IPS-18a (cell line): Measurements from ENCODE around the gene GPR101.
"Not testable (repeated sequence)": the region's sequence is repeated elsewhere in the genome, so short reads cannot be mapped to it uniquely, and the experiment has no call there.

Experiments
- H3K27ac ChIP-seq: one replicate; pipeline ENCODE4 v1.5.1; 2013; ENCODE audit warnings: low read length
- H3K27me3 ChIP-seq: one replicate; pipeline ENCODE4 v1.6.1; 2013; ENCODE audit warnings: mild to moderate bottlenecking, low read length; ENCODE audit not compliant: control insufficient read depth, insufficient read depth
- H3K36me3 ChIP-seq: one replicate; pipeline ENCODE4 v1.6.1; 2013; ENCODE audit warnings: low read depth, low read length; ENCODE audit not compliant: control insufficient read depth
- H3K4me1 ChIP-seq: one replicate; pipeline ENCODE4 v1.6.1; 2013; ENCODE audit warnings: low read depth, low read length; ENCODE audit not compliant: control insufficient read depth
- H3K4me3 ChIP-seq: one replicate; pipeline ENCODE4 v1.5.1; 2013; ENCODE audit warnings: low read length
- H3K9ac ChIP-seq: one replicate; pipeline ENCODE4 v1.6.1; 2013; ENCODE audit warnings: mild to moderate bottlenecking, low read length, moderate library complexity
- H3K9me3 ChIP-seq: one replicate; pipeline ENCODE4 v1.6.1; 2013; ENCODE audit warnings: low read depth, low read length; ENCODE audit not compliant: control insufficient read depth

GPR101 gene

GRCh38 chrX:137043736-137044135 lies 9.9 kb upstream of the GPR101 start:
- Histone ChIP-seq H3K9me3 (peaks cover 20% of the 10 kb centered on the region), H3K27me3 (no peaks in the 10 kb centered on the region), H3K27ac (no peak overlapping the region), H3K9ac (no peak overlapping the region), H3K4me3 (no peak overlapping the region), H3K4me1 (no peaks in the 10 kb centered on the region), H3K36me3 (no peaks in the 10 kb centered on the region)

- Histone ChIP-seq H3K27ac (no peak overlapping the region), H3K4me3 (no peak overlapping the region), H3K36me3 (no peaks in the 10 kb centered on the region), H3K9ac (no peak overlapping the region), H3K27me3 (peaks cover 17% of the 10 kb centered on the region), H3K4me1 (no peaks in the 10 kb centered on the region), H3K9me3 (peaks cover 26% of the 10 kb centered on the region)
Measured at GRCh38 chrX:137041329-137041728, 7.5 kb upstream of the GPR101 start.

GRCh38 chrX:137040113-137040794 lies 6.5 kb upstream of the GPR101 start:
- Histone ChIP-seq H3K9ac (no peak overlapping the region), H3K27me3 (peaks cover 27% of the 10 kb centered on the region), H3K4me1 (no peaks in the 10 kb centered on the region), H3K4me3 (no peak overlapping the region), H3K27ac (no peak overlapping the region), H3K9me3 (peaks cover 26% of the 10 kb centered on the region), H3K36me3 (no peaks in the 10 kb centered on the region)

GRCh38 chrX:137034508-137034872 lies 695 bp upstream of the GPR101 start:
- peaks cover 85% of the 10 kb centered on the region for H3K27me3 ChIP-seq
- H3K4me3 ChIP-seq, result no peak overlapping the region
- H3K9ac ChIP-seq, result no peak overlapping the region
- H3K36me3 ChIP-seq, result no peaks in the 10 kb centered on the region
- H3K27ac ChIP-seq, result no peak overlapping the region
- peaks cover 16% of the 10 kb centered on the region for H3K9me3 ChIP-seq
- H3K4me1 ChIP-seq, result no peaks in the 10 kb centered on the region

GRCh38 chrX:137032841-137033773 lies 688 bp downstream of the GPR101 start:
- peak overlapping the region; percentile 43 for H3K4me3 ChIP-seq
- H3K4me1 ChIP-seq, result no peaks in the 10 kb centered on the region
- H3K27ac ChIP-seq, result no peak overlapping the region
- no peaks in the 10 kb centered on the region for H3K36me3 ChIP-seq
- no peak overlapping the region for H3K9ac ChIP-seq
- H3K27me3 ChIP-seq, result peaks cover 99% of the 10 kb centered on the region
- peaks cover 18% of the 10 kb centered on the region for H3K9me3 ChIP-seq

GRCh38 chrX:137032341-137032694 lies 1.5 kb downstream of the GPR101 start:
- no peaks in the 10 kb centered on the region for H3K36me3 ChIP-seq
- H3K9me3 ChIP-seq, result peaks cover 18% of the 10 kb centered on the region
- no peaks in the 10 kb centered on the region for H3K4me1 ChIP-seq
- H3K27ac ChIP-seq, result no peak overlapping the region
- peak overlapping the region; percentile 43 for H3K4me3 ChIP-seq
- H3K9ac ChIP-seq, result no peak overlapping the region
- H3K27me3 ChIP-seq, result peaks cover 94% of the 10 kb centered on the region

- H3K9me3 ChIP-seq, result peaks cover 13% of the 10 kb centered on the region
- no peak overlapping the region for H3K27ac ChIP-seq
- no peaks in the 10 kb centered on the region for H3K36me3 ChIP-seq
- peaks cover 89% of the 10 kb centered on the region for H3K27me3 ChIP-seq
- H3K4me1 ChIP-seq, result no peaks in the 10 kb centered on the region
- no peak overlapping the region for H3K9ac ChIP-seq
- H3K4me3 ChIP-seq, result peak overlapping the region; percentile 43
Measured at GRCh38 chrX:137031517-137032340, 2.1 kb downstream of the GPR101 start.

- Histone ChIP-seq H3K27me3 (peaks cover 82% of the 10 kb centered on the region), H3K4me3 (peak overlapping the region; percentile 43), H3K9me3 (peaks cover 13% of the 10 kb centered on the region), H3K27ac (no peak overlapping the region), H3K36me3 (no peaks in the 10 kb centered on the region), H3K4me1 (no peaks in the 10 kb centered on the region), H3K9ac (no peak overlapping the region)
Measured at GRCh38 chrX:137031039-137031438, 2.8 kb downstream of the GPR101 start.

GRCh38 chrX:137028699-137029098 lies 5.1 kb downstream of the GPR101 start:
- Histone ChIP-seq H3K9ac (no peak overlapping the region), H3K4me3 (no peak overlapping the region), H3K27ac (no peak overlapping the region), H3K36me3 (no peaks in the 10 kb centered on the region), H3K9me3 (peaks cover 14% of the 10 kb centered on the region), H3K27me3 (peaks cover 65% of the 10 kb centered on the region), H3K4me1 (no peaks in the 10 kb centered on the region)

- H3K9ac ChIP-seq, result no peak overlapping the region
- no peaks in the 10 kb centered on the region for H3K36me3 ChIP-seq
- H3K4me3 ChIP-seq, result no peak overlapping the region
- no peak overlapping the region for H3K27ac ChIP-seq
- peaks cover 11% of the 10 kb centered on the region for H3K9me3 ChIP-seq
- no peaks in the 10 kb centered on the region for H3K4me1 ChIP-seq
- peaks cover 37% of the 10 kb centered on the region for H3K27me3 ChIP-seq
Measured at GRCh38 chrX:137025930-137026329, 7.9 kb downstream of the GPR101 start.

GRCh38 chrX:137000236-137000635 lies 33.6 kb downstream of the GPR101 start:
- not testable (repeated sequence) for H3K27me3 ChIP-seq, H3K9ac ChIP-seq, H3K27ac ChIP-seq, H3K4me1 ChIP-seq, H3K36me3 ChIP-seq, H3K4me3 ChIP-seq
- peaks cover 14% of the 10 kb centered on the region for H3K9me3 ChIP-seq
